Skeletal muscle tissue (tissue), 4 donors: ENCODE measurements around the gene DHX35. TPM values are rescaled to one million over a fixed set of nuclear protein-coding genes. Genes with fewer than 3 reads are reported as not detected.

ENCODE experiments used
- H3K27ac ChIP-seq: one replicate; pipeline ENCODE4 v1.7.0; 2013; ENCODE audit warnings: mild to moderate bottlenecking, low read depth, low read length, inconsistent platforms
- H3K27me3 ChIP-seq, 3 donors: one replicate each; pipeline ENCODE4 v1.7.0; 2013; ENCODE audit warnings: low read length in 3 of 3; ENCODE audit not compliant: control insufficient read depth in 3 of 3, insufficient read depth in 3 of 3
- H3K36me3 ChIP-seq, 3 donors: one replicate each; pipeline ENCODE4 v1.7.0; 2013; ENCODE audit warnings: low read length in 3 of 3; ENCODE audit not compliant: control insufficient read depth in 3 of 3, insufficient read depth in 3 of 3
- H3K4me1 ChIP-seq, 3 donors: one replicate each; pipeline ENCODE4 v1.7.0; 2013; ENCODE audit warnings: low read length in 3 of 3, mild to moderate bottlenecking in 3 of 3; ENCODE audit not compliant: control insufficient read depth in 3 of 3, insufficient read depth in 3 of 3
- H3K4me3 ChIP-seq, 3 donors: one replicate each; pipeline ENCODE4 v1.7.0; 2013; ENCODE audit warnings: low read length in 3 of 3
- H3K9ac ChIP-seq, 3 donors: one replicate each; pipeline ENCODE4 v1.7.0; 2013; ENCODE audit warnings: low read length in 3 of 3, mild to moderate bottlenecking in 3 of 3, moderate library complexity in 2 of 3, low read depth in 1 of 3
- H3K9me3 ChIP-seq, 3 donors: one replicate each; pipeline ENCODE4 v1.7.0; 2013; ENCODE audit warnings: low read length in 3 of 3; ENCODE audit not compliant: control insufficient read depth in 3 of 3
- total RNA-seq: library from RNA; depleted of rRNA; stranded (reverse); fragments of >200 nt; gene quantifications from one replicate; pipeline ENCODE4 v1.2.3, GENCODE V29; 2014
- donor health status: Osteomylitis.

The DHX35 gene
- total RNA-seq, 1 donor from 2014 or later = 8.4 TPM

DNA sequence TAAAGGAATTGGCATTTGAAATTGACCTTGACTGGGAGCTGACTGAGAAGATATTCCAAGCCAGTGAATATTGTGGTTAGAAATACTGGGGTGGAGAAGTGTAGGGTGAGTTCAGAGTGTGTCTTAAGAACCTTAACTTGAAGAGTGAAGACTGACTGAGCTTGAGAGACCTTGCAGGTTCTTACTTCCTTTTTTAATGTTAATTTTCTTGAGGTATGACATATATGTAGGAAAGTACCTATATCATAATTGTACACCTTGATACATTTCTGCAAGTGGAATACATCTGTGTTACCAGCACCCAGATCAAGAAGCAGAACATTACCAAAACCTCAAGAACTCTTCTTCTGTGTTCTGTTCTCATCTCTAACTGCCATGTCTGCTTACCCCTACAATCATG lies 11.0 kb downstream of the DHX35 start:
- Histone ChIP-seq H3K27ac (no peak overlapping the region), H3K36me3 (peaks cover 12 to 37% (median 22%) of the 10 kb centered on the region in 3 donors), H3K4me3 (no peak overlapping the region), H3K9me3 (no peaks in the 10 kb centered on the region), H3K4me1 (no peaks in the 10 kb centered on the region), H3K27me3 (no peaks in the 10 kb centered on the region), H3K9ac (no peak overlapping the region)

DNA sequence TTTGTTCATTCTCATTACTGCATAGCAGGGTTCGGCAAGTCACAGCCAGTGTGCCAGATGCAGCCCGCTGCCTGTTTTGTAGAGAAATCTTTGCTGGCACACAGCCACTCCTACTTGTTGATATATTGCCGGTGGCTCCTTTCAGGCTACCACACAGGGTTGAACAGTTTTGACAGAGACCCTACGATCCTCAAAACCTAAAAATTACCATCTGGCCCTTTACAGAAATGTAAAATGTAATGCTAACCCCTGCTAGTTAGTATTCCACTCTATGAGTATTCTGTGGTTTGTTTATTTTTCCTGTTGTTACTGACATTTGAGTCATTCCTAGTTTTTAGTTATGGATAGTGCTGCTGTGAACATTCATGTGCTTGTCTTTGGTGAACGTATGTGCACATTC lies 11.5 kb downstream of the DHX35 start:
- no peak overlapping the region for H3K27ac ChIP-seq
- no peak overlapping the region for H3K4me3 ChIP-seq
- no peaks in the 10 kb centered on the region for H3K9me3 ChIP-seq
- peaks cover 12 to 37% (median 22%) of the 10 kb centered on the region in 3 donors for H3K36me3 ChIP-seq
- no peaks in the 10 kb centered on the region for H3K27me3 ChIP-seq
- H3K4me1 ChIP-seq = no peaks in the 10 kb centered on the region
- no peak overlapping the region for H3K9ac ChIP-seq

DNA sequence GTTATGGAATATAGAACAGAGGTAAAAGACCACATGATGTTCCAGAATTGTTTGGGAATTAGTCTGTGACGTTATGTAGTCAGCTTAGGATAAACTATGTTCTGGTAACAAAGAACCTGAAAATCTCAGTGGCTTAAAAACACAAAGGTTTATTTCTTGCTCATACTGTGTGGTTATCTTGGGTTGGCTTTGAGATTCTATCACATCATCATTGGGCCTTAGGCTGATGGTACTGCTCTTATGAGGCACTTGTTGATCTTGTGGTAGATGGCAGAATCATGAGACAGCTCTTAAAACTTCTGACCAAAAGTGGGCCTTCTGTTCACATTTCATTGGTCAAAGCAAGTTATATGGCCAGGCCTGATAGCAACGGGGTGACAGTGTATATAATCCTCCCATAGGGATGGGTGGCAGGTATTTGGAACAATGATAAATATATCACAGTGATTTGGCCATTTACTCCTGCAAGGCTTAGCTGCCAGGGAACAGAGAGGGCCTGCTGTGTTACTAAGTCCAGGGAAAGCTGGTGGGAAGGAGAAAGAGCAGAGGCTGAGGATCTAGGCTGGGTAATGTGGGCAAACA lies 13.5 kb downstream of the DHX35 start:
- peaks cover 2 to 20% (median 10%) of the 10 kb centered on the region in 3 donors for H3K36me3 ChIP-seq
- no peaks in the 10 kb centered on the region for H3K4me1 ChIP-seq
- no peak overlapping the region for H3K9ac ChIP-seq
- H3K27me3 ChIP-seq = no peaks in the 10 kb centered on the region
- no peaks in the 10 kb centered on the region for H3K9me3 ChIP-seq
- no peak overlapping the region for H3K27ac ChIP-seq
- no peak overlapping the region for H3K4me3 ChIP-seq

DNA sequence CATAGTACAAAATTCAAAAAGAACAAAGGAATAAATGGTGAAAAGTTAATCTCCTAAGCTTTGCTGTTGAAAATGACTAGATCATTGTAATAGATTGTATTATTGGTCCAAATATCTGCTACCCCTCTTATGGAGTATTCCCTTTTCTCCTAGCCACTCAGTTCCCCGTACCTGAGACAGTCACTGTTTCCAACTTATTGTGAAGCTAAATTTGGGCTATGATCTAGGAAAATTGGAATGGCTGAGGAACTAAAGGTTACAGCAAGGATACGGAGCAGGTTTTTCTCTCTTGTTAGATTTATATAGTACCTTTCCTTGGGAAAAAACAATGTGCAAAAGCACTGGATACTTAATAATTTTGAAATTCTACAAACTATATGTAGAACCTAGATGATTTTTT lies 17.3 kb downstream of the DHX35 start:
- H3K36me3 ChIP-seq = peaks cover 0 to 4% (median 3%) of the 10 kb centered on the region in 3 donors
- H3K4me1 ChIP-seq = no peaks in the 10 kb centered on the region
- no peak overlapping the region for H3K9ac ChIP-seq
- no peaks in the 10 kb centered on the region for H3K27me3 ChIP-seq
- no peaks in the 10 kb centered on the region for H3K9me3 ChIP-seq
- no peak overlapping the region for H3K27ac ChIP-seq
- no peak overlapping the region for H3K4me3 ChIP-seq

DNA sequence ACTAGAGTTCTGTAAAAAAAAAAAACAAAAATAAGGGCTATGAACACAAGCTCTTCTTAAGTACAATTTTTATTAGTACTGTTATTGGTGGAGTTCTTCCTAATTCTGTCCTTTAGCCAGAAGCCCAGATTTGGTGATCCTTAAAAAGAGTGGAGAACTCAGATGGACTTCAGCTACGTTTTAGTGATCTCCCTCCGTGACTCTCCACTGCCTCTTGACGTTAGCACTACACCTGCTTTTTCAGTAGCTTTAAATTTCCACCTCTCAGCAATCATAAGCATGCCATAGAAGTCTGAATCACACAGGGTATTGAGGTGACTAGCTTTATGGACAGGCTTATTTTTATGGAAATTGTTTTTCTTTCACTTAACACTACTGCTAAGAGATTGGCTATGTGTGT lies 17.7 kb downstream of the DHX35 start:
- Histone ChIP-seq H3K27ac (no peak overlapping the region), H3K4me1 (no peaks in the 10 kb centered on the region), H3K36me3 (peaks cover 0 to 3% (median 3%) of the 10 kb centered on the region in 3 donors)

DNA sequence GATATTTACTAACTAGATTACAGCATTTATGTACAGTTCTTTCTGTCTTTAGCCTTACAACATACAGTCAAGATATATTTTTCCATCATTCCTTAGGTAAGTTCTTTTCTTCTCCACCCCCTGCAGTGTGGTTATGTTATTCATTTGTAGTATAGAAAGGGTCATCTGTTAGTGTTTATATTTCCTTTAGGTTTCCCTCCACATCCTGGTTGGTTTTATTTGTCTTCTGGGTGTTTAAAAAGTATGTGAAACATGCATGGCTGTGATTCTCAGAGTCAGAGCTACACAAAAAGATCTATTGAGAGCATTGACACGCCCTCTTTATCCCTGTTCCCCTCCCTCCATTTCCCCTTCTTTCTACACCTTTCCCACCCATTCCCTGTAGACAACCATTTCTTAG lies 20.1 kb downstream of the DHX35 start:
- Histone ChIP-seq H3K4me1 (peaks cover 7 to 11% (median 10%) of the 10 kb centered on the region in 3 donors), H3K4me3 (no peak overlapping the region), H3K9ac (no peak overlapping the region), H3K36me3 (peaks cover 0 to 5% (median 0%) of the 10 kb centered on the region in 3 donors), H3K27ac (no peak overlapping the region), H3K9me3 (no peaks in the 10 kb centered on the region), H3K27me3 (no peaks in the 10 kb centered on the region)

More for the DNA sequence above, 17.7 kb downstream of the DHX35 start:
- Histone ChIP-seq H3K9me3 (no peaks in the 10 kb centered on the region), H3K4me3 (no peak overlapping the region), H3K27me3 (no peaks in the 10 kb centered on the region), H3K9ac (no peak overlapping the region)

DNA sequence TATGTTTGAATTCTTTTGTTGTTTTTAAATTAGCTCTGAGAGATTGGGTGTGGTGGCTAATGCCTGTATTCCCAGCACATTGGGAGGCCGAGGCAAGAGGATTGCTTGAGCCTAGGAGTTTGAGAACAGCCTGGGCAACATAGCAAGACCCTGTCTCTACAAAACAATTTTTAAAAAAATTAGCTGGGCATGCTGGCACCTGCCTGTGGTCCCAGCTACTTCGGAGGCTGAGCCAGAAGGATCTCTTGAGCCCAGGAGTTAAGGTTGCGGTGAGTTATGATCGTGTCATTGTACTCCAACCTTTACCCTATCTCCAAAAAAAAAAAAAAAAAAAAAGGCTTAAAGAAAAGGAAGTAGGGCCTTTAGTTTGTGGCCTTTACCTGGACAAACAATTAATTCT lies 22.9 kb downstream of the DHX35 start:
- H3K4me1 ChIP-seq = peaks cover 7 to 11% (median 10%) of the 10 kb centered on the region in 3 donors
- no peak overlapping the region for H3K4me3 ChIP-seq
- no peak overlapping the region for H3K9ac ChIP-seq
- H3K27ac ChIP-seq = no peak overlapping the region
- no peaks in the 10 kb centered on the region for H3K27me3 ChIP-seq
- H3K9me3 ChIP-seq = no peaks in the 10 kb centered on the region
- peaks cover 0 to 9% (median 9%) of the 10 kb centered on the region in 3 donors for H3K36me3 ChIP-seq

DNA sequence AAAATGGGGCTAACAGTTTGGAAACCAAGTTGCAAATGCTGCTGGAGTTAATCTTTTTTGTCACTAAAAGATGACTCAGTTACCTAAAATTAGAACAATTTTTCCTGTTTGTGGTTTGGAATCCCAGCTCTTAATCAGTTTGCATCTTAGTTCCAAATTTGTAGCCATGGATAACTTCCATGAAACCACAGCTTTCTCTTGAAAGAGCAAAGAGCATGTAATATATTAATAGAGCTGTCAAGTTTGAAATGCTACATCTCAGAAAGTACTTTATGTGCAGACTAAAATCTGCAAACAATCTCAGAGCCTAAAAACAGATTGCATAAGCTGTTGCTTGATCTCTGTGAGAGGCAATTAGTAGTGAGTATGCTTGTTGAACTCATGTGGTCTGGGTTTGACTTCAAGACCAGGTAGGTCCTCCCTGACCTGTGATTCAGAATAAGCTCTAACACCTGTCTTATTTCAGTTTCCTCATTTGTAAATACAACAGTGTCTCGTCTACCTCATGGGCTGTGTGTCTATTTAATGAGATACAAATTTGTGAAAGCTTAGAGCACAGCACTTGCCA lies 23.5 kb downstream of the DHX35 start:
- peaks cover 7 to 11% (median 10%) of the 10 kb centered on the region in 3 donors for H3K4me1 ChIP-seq
- no peaks in the 10 kb centered on the region for H3K27me3 ChIP-seq
- no peak overlapping the region for H3K4me3 ChIP-seq
- H3K9ac ChIP-seq = peak overlapping the region in 1 of 3 donors; percentile 7
- peaks cover 0 to 10% (median 9%) of the 10 kb centered on the region in 3 donors for H3K36me3 ChIP-seq
- H3K9me3 ChIP-seq = no peaks in the 10 kb centered on the region
- H3K27ac ChIP-seq = no peak overlapping the region

DNA sequence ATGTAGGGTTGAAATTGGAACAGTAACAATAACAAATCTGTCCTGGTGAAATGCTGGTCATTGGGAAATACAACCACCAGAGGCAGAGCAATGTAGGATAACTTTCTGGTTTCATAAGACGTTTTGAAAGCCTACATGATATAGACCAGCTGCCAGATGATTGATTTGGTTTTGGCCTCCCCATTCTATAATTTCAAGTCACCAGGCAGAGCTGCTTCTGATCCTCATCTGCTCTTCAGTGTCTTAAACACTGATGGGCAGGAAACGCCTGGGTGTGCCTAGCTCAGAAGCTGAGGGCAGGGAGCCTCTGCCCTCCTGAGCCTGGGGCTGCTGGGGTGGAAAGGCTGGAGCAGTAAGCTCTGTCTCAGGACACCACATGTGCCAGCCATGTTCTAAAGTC lies 24.5 kb downstream of the DHX35 start:
- no peak overlapping the region for H3K9ac ChIP-seq
- no peaks in the 10 kb centered on the region for H3K9me3 ChIP-seq
- no peak overlapping the region for H3K27ac ChIP-seq
- no peaks in the 10 kb centered on the region for H3K27me3 ChIP-seq
- H3K4me1 ChIP-seq = peaks cover 7 to 11% (median 10%) of the 10 kb centered on the region in 3 donors
- H3K36me3 ChIP-seq = peaks cover 0 to 10% (median 9%) of the 10 kb centered on the region in 3 donors
- H3K4me3 ChIP-seq = no peak overlapping the region

DNA sequence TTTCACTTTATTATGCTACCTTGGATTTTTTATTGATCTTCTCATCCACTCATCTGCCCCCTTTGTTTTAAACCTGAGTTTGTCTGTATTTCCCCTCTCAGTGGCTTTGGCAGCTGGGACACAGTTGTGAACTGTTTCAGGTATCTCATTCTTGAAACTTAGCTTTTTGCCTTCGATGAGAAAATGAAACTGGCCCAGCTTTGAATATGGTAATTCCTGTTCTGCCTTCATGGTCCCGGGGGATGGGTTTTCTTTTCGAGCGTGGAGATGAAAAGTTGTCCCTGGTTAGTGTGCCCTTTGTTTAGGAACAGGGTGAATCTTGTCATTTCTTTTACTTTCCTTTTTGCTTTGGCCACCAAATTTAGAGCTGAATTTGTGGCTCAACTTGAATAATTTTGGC lies 25.6 kb downstream of the DHX35 start:
- Histone ChIP-seq H3K27me3 (no peaks in the 10 kb centered on the region), H3K36me3 (peaks cover 0 to 10% (median 9%) of the 10 kb centered on the region in 3 donors)

More for the DNA sequence above, 25.6 kb downstream of the DHX35 start:
- H3K4me3 ChIP-seq = no peak overlapping the region
- H3K9ac ChIP-seq = no peak overlapping the region
- peaks cover 7 to 11% (median 10%) of the 10 kb centered on the region in 3 donors for H3K4me1 ChIP-seq
- H3K9me3 ChIP-seq = no peaks in the 10 kb centered on the region
- no peak overlapping the region for H3K27ac ChIP-seq
